Smooth muscle cell (in vitro differentiated cells): ENCODE data around the gene PPP1R11. TPM values are rescaled to one million over a fixed set of nuclear protein-coding genes. Genes with fewer than 3 reads are reported as not detected.
"Not testable (repeated sequence)": the region's sequence is repeated elsewhere in the genome, so short reads cannot be mapped to it uniquely, and the experiment has no call there.

Experiments used
- DNase-seq: peaks from one replicate; lab custom pipeline; 2025; ENCODE audit not compliant: unreplicated experiment; lab: John Stamatoyannopoulos, UW
- H2AFZ ChIP-seq: fragments of 200-600 bp; sonication (generic); 2 replicates; pipeline ENCODE4 v1.6.0; 2016; ENCODE audit warnings: antibody characterized with exemption, low read depth, mild to moderate bottlenecking
- H3F3A ChIP-seq: fragments of 200-600 bp; sonication (generic); 2 replicates; pipeline ENCODE4 v1.6.0; 2017; ENCODE audit warnings: antibody characterized with exemption, low read depth
- H3K27ac ChIP-seq: fragments of 200-600 bp; sonication (generic); 2 replicates; pipeline ENCODE4 v1.5.1; 2016; ENCODE audit warnings: low read depth, mild to moderate bottlenecking
- H3K27me3 ChIP-seq: fragments of 200-600 bp; sonication (generic); 2 replicates; pipeline ENCODE4 v1.6.1; 2016; ENCODE audit warnings: low read depth, mild to moderate bottlenecking
- H3K36me3 ChIP-seq: fragments of 200-600 bp; sonication (generic); 2 replicates; pipeline ENCODE4 v1.5.1; 2016; ENCODE audit warnings: low read depth
- H3K4me1 ChIP-seq: fragments of 200-600 bp; sonication (generic); 2 replicates; pipeline ENCODE4 v1.5.1; 2016; ENCODE audit warnings: low read depth
- H3K4me2 ChIP-seq: fragments of 200-600 bp; sonication (generic); 2 replicates; pipeline ENCODE4 v1.6.0; 2016; ENCODE audit warnings: mild to moderate bottlenecking
- H3K4me3 ChIP-seq: fragments of 200-600 bp; sonication (generic); 2 replicates; pipeline ENCODE4 v1.5.1; 2016; ENCODE audit warnings: mild to moderate bottlenecking
- H3K79me2 ChIP-seq: fragments of 200-600 bp; sonication (generic); 2 replicates; pipeline ENCODE4 v1.6.0; 2016; ENCODE audit warnings: low read depth, mild to moderate bottlenecking
- H3K9ac ChIP-seq: fragments of 200-600 bp; sonication (generic); 2 replicates; pipeline ENCODE4 v1.6.0; 2016; ENCODE audit warnings: low read depth
- H3K9me3 ChIP-seq: fragments of 200-600 bp; sonication (generic); replicated peaks from 2 replicates; pipeline ENCODE4 v1.5.1; 2016; ENCODE audit warnings: low read depth
- H4K20me1 ChIP-seq: fragments of 200-600 bp; sonication (generic); 2 replicates; pipeline ENCODE4 v1.6.0; 2016; ENCODE audit warnings: low read depth
- WGBS: methylation state at CpG from one replicate; pipeline ENCODE4 v1.1.7; 2016; ENCODE audit warnings: low lambda C conversion rate; 5-methylcytosine and 5-hydroxymethylcytosine counted together
- polyA plus RNA-seq: library from polyadenylated mRNA; unstranded; fragments of >200 nt; fragmentation: Nextera tagmentation; extraction: Ambion mirVana; gene quantifications from 2 replicates; pipeline ENCODE4 v1.2.1, GENCODE V29; 2016
- total RNA-seq: library from RNA; depleted of rRNA; stranded (reverse); fragments of >200 nt; gene quantifications from 2 replicates; pipeline ENCODE4 v1.2.3, GENCODE V29; 2014
- TF ChIP-seq, protein P1 (sequence below): fragments of 200-600 bp; sonication (generic); IDR thresholded peaks from 2 replicates; pipeline ENCODE4 v1.5.1; 2017; ENCODE audit warnings: borderline replicate concordance, mild to moderate bottlenecking, antibody characterized with exemption; ENCODE audit not compliant: insufficient read depth, poor library complexity, severe bottlenecking

Gene PPP1R11
- total and polyA plus RNA-seq, 2 experiments from 2014 or later: 63.4 to 80.2 TPM

DNA sequence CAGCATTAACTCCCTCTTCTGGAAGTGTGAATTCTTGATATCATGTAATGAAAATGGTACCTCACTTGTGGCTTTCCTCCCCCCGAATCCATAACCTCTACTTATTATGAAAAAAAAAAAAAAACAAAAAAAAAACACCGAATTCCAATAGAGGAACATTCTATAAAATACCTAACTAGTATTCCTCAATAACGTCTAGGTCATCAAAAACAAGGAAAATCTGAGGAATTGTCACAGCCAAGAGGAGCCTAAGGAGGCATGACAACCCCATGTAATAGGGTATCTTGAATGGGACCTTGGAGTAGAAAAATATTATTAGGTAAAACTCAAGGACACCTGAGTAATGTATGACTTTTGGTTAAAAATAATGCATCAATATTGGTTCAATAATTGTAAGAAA, 44.8 kb upstream of the PPP1R11 start:
- TF ChIP-seq, protein P1, sequence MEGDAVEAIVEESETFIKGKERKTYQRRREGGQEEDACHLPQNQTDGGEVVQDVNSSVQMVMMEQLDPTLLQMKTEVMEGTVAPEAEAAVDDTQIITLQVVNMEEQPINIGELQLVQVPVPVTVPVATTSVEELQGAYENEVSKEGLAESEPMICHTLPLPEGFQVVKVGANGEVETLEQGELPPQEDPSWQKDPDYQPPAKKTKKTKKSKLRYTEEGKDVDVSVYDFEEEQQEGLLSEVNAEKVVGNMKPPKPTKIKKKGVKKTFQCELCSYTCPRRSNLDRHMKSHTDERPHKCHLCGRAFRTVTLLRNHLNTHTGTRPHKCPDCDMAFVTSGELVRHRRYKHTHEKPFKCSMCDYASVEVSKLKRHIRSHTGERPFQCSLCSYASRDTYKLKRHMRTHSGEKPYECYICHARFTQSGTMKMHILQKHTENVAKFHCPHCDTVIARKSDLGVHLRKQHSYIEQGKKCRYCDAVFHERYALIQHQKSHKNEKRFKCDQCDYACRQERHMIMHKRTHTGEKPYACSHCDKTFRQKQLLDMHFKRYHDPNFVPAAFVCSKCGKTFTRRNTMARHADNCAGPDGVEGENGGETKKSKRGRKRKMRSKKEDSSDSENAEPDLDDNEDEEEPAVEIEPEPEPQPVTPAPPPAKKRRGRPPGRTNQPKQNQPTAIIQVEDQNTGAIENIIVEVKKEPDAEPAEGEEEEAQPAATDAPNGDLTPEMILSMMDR: no peak
- Histone ChIP-seq H3K4me1 (no peaks in the 10 kb centered on the region), H3K27me3 (no peaks in the 10 kb centered on the region)

GRCh38 chr6:30022712-30023111, 44.3 kb upstream of the PPP1R11 start:
- H2AFZ ChIP-seq, H3F3A ChIP-seq, H3K36me3 ChIP-seq: not testable (repeated sequence)

More for the DNA sequence above, 44.8 kb upstream of the PPP1R11 start:
- H3K4me2 ChIP-seq: no peak overlapping the region
- H3F3A ChIP-seq: no peaks in the 10 kb centered on the region
- WGBS: 86% methylated on average over 3 of the region's 3 CpGs
- no peak overlapping the region for H3K9ac ChIP-seq
- H3K4me3 ChIP-seq: no peak overlapping the region
- no peaks in the 10 kb centered on the region for H3K79me2 ChIP-seq
- no peaks in the 10 kb centered on the region for H3K9me3 ChIP-seq
- H3K27ac ChIP-seq: no peak overlapping the region
- no peaks in the 10 kb centered on the region for H4K20me1 ChIP-seq
- DNase-seq: no peak
- H2AFZ ChIP-seq: no peak overlapping the region
- H3K36me3 ChIP-seq: no peaks in the 10 kb centered on the region

GRCh38 chr6:30025186-30025585, 41.8 kb upstream of the PPP1R11 start:
- WGBS: 92% methylated on average over 1 of the region's 1 CpG
- Histone ChIP-seq H3K27me3 (no peaks in the 10 kb centered on the region), H3K4me3 (no peak overlapping the region), H3K27ac (no peak overlapping the region), H3K9ac (no peak overlapping the region), H3K4me2 (no peak overlapping the region), H3K4me1 (no peaks in the 10 kb centered on the region), H3K36me3 (no peaks in the 10 kb centered on the region), H3F3A (no peaks in the 10 kb centered on the region), H3K9me3 (no peaks in the 10 kb centered on the region), H4K20me1 (no peaks in the 10 kb centered on the region), H2AFZ (no peak overlapping the region), H3K79me2 (no peaks in the 10 kb centered on the region)
- DNase-seq: no peak
- TF ChIP-seq, protein P1: no peak

More at GRCh38 chr6:30022712-30023111, 44.3 kb upstream of the PPP1R11 start:
- not testable (repeated sequence) for H3K4me2 ChIP-seq, H3K27ac ChIP-seq, H3K4me3 ChIP-seq, DNase-seq, H3K27me3 ChIP-seq, H3K9me3 ChIP-seq, H4K20me1 ChIP-seq, H3K4me1 ChIP-seq, H3K9ac ChIP-seq, H3K79me2 ChIP-seq

DNA sequence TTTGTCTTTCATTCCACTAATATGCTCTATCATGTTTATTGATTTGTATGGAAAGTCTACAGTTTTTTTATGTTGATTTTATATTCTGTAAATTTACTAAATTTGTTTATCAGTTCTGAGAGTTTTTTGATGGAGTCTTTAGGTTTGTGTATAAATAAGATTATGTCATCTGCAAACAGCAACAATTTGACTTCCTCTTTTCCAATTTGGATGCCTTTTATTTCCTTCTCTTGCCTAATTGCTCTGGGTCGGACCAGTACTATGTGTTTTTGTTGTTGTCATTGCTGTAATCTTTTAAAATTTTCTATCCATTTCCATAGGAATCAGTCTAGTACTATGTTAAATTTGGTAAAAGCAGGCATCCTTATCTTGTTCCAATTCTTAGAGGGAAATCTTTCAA, 37.4 kb upstream of the PPP1R11 start:
- no peak overlapping the region for H3K4me2 ChIP-seq
- whole genome bisulfite sequencing: 94% methylated on average over 1 of the region's 1 CpG
- no peak overlapping the region for H3K9ac ChIP-seq
- H3F3A ChIP-seq: no peaks in the 10 kb centered on the region
- H3K27ac ChIP-seq: no peak overlapping the region
- no peaks in the 10 kb centered on the region for H3K4me1 ChIP-seq
- H3K9me3 ChIP-seq: no peaks in the 10 kb centered on the region
- TF ChIP-seq, protein P1: no peak
- no peaks in the 10 kb centered on the region for H3K79me2 ChIP-seq
- no peak for DNase-seq
- no peaks in the 10 kb centered on the region for H3K36me3 ChIP-seq
- H3K4me3 ChIP-seq: no peak overlapping the region
- no peaks in the 10 kb centered on the region for H3K27me3 ChIP-seq
- no peak overlapping the region for H2AFZ ChIP-seq
- H4K20me1 ChIP-seq: no peaks in the 10 kb centered on the region
